GM12874 (cell line): ENCODE data around the gene SPTLC2.

ENCODE experiments used
- CTCF ChIP-seq: IDR thresholded peaks from 2 replicates; pipeline ENCODE4 v1.5.1; 2011; ENCODE audit warnings: low read depth, mild to moderate bottlenecking, control low read depth, low read length, moderate library complexity; ENCODE audit not compliant: insufficient read depth

Gene SPTLC2

GRCh38 chr14:77523109-77523508 is 93.3 kb downstream of the SPTLC2 start:
- no peak for TF ChIP-seq CTCF

- no peak for TF ChIP-seq CTCF
These were observed 95.9 kb downstream of the SPTLC2 start for GRCh38 chr14:77520555-77520954.

GRCh38 chr14:77516126-77516525 is 100.3 kb downstream of the SPTLC2 start:
- TF ChIP-seq CTCF, result no peak

GRCh38 chr14:77511486-77512162 is 104.8 kb downstream of the SPTLC2 start:
- TF ChIP-seq CTCF, result no peak

GRCh38 chr14:77509366-77509765 is 107.1 kb downstream of the SPTLC2 start:
- no peak for TF ChIP-seq CTCF

- TF ChIP-seq CTCF, result no peak
These were observed 107.6 kb downstream of the SPTLC2 start for GRCh38 chr14:77508876-77509275.

GRCh38 chr14:77508249-77508648 is 108.2 kb downstream of the SPTLC2 start:
- TF ChIP-seq CTCF, result no peak
